Right cardiac atrium (tissue), 5 donors: Measurements from ENCODE around the gene CCDC197. TPM values are rescaled to one million over a fixed set of nuclear protein-coding genes. Genes with fewer than 3 reads are reported as not detected.

ENCODE experiments used
- ATAC-seq, 2 donors: fragments of 200-7000 bp; cut with Tn5 transposase; one replicate each; pipeline versions ENCODE4 v1.8.0 to v1.9.1; 2020; ENCODE audit warnings: moderate library complexity in 2 of 2, mild to moderate bottlenecking in 1 of 2
- DNase-seq, 3 donors: peaks; one replicate each; pipeline ENCODE4 v3.0.0-alpha.2; 2020
- H3K27ac ChIP-seq: one replicate; pipeline ENCODE4 v1.5.1; 2013; ENCODE audit warnings: mild to moderate bottlenecking, low read length, control low read depth, moderate library complexity
- H3K27me3 ChIP-seq: one replicate; pipeline ENCODE4 v1.6.1; 2013; ENCODE audit not compliant: control insufficient read depth, insufficient read depth
- H3K4me1 ChIP-seq: one replicate; pipeline ENCODE4 v1.6.1; 2013; ENCODE audit warnings: low read length; ENCODE audit not compliant: control insufficient read depth, insufficient read depth
- H3K4me3 ChIP-seq: one replicate; pipeline ENCODE4 v1.5.1; 2013; ENCODE audit warnings: low read length, control low read depth
- H3K9me3 ChIP-seq: one replicate; pipeline ENCODE4 v1.6.1; 2013; ENCODE audit warnings: low read length; ENCODE audit not compliant: control insufficient read depth
- WGBS: extraction: QIAGEN DNeasy Blood & Tissue Kit; methylation state at CpG from one replicate; pipeline ENCODE4 v1.1.7; 2013; 5-methylcytosine and 5-hydroxymethylcytosine counted together
- intact Hi-C, 4 donors: fragments of 100-400 bp; cut with DNase I; formaldehyde crosslinking; loops; one replicate each; pipeline versions ENCODE4 v1.11.0 to v1.14.0; 2022 to 2023
- microRNA-seq, 2 donors: library from miRNA; unstranded; fragments of <30 nt; microRNA quantifications; one replicate each; pipeline ENCODE4 v1.2.0, GENCODE V29; 2020 to 2021
- polyA plus RNA-seq: library from polyadenylated mRNA; stranded (reverse); fragments of 200-250 nt; gene quantifications from one replicate; pipeline ENCODE4 v1.2.3, GENCODE V29; 2013
- total RNA-seq, 4 donors: library from RNA; stranded (reverse); fragmentation: NEBNext Ultra II Directional; extraction: Animal tissue kit (Norgen Biotek cat#: 25700); gene quantifications; one replicate each; pipeline ENCODE4 v1.2.1, GENCODE V29; 2021
- donor health status: healthy with polysubstance abuse.
- donor health status: DM: no; HTN: yes; CAD: no.
- donor health status: DM: no; HTN: no; CAD: no.
- donor health status: DM: no; HTN: yes; CAD: no; lungs with severe emphysema.
- donor health status: DM: yes; HTN: yes; CAD: no.

Gene CCDC197
- total and polyA plus RNA-seq, 5 donors: 0.44 to 0.45 TPM; not detected in 3

- no peaks in the 10 kb centered on the region for H3K9me3 ChIP-seq
- no peak for DNase-seq
- no peaks in the 10 kb centered on the region for H3K27me3 ChIP-seq
- H3K4me1 ChIP-seq: no peaks in the 10 kb centered on the region
- no peak overlapping the region for H3K27ac ChIP-seq
- 98% methylated on average over 1 of the region's 1 CpG for WGBS
- no peak for ATAC-seq
- H3K4me3 ChIP-seq: no peak overlapping the region
- intact Hi-C loops: no loop called here
These were observed 57.3 kb downstream of the CCDC197 start for GRCh38 chr14:94054401-94054800.

- Histone ChIP-seq H3K4me3 (no peak overlapping the region), H3K27ac (no peak overlapping the region), H3K27me3 (no peaks in the 10 kb centered on the region), H3K9me3 (no peaks in the 10 kb centered on the region), H3K4me1 (no peaks in the 10 kb centered on the region)
- intact Hi-C loops: no loop called here
- WGBS: 95% methylated on average over 7 of the region's 7 CpGs
- ATAC-seq: no peak
- DNase-seq: no peak
These were observed 57.8 kb downstream of the CCDC197 start for GRCh38 chr14:94054936-94055335.

DNA sequence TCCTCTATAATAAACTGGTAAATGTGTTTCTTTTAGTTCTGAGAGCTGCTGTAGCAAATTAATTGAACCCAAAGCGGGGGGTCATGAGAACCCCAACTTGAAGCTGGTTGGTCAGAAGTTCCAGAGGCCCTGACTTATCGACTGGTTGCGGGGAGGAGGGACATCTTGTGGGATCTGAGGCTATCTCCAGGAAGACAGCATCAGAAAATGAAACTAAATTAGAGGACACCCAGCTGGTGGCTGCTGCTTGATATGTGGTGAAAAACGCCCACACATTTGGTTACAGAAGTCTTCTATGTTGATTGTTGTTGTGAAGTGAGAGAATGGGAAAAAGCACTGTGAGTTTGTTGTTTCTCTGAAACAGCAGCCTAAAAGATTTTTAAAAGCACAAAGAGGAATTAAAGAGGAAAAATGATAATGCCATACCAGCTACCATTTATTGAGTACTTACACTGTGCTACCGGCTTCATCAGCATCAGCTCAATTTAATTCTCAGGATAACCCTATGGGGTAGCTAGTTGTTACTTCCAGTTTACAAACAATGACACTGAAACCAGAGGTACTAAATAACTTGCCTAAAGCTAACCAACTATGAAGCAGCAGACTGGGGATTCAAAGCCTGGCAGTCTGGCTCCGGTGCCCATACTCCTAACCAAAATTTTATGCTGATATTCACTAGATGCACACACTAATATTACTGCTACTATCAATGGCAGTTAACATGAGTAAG, 59.6 kb downstream of the CCDC197 start:
- peaks cover 2% of the 10 kb centered on the region for H3K4me1 ChIP-seq
- 72% methylated on average over 6 of the region's 6 CpGs for WGBS
- H3K27ac ChIP-seq: no peak overlapping the region
- no peaks in the 10 kb centered on the region for H3K27me3 ChIP-seq
- H3K4me3 ChIP-seq: no peak overlapping the region
- DNase-seq (no peak), ATAC-seq (no peak)
- H3K9me3 ChIP-seq: no peaks in the 10 kb centered on the region
- intact Hi-C loops: no loop called here

- H3K27me3 ChIP-seq: no peaks in the 10 kb centered on the region
- no peak for DNase-seq
- no peak for ATAC-seq
- 78% methylated on average over 1 of the region's 1 CpG for WGBS
- H3K9me3 ChIP-seq: no peaks in the 10 kb centered on the region
- H3K4me1 ChIP-seq: peaks cover 5% of the 10 kb centered on the region
- intact Hi-C loops: no loop called here
- no peak overlapping the region for H3K4me3 ChIP-seq
- H3K27ac ChIP-seq: no peak overlapping the region
These were observed 61.1 kb downstream of the CCDC197 start for GRCh38 chr14:94058128-94058673.

Small RNA genes within 50 kb of the gene (microRNA-seq; reads per million reads assigned to microRNA genes)
- gene MIR4506: 0 to 0.42 reads per million in 2 donors

Other genes with a start within 250 kb of the CCDC197 start
- 10 to 100 TPM in 2 of 4 donors, 1 to 10 TPM in 2; 6.1 to 11.7 (median 10.1) TPM for gene PRIMA1, start 208.8 kb upstream of the CCDC197 start, total RNA-seq
- gene PRIMA1, start 208.8 kb upstream of the CCDC197 start, polyA plus RNA-seq: 5.9 TPM
- gene FAM181A, start 70.0 kb upstream of the CCDC197 start, total RNA-seq: not detected
- gene FAM181A, start 70.0 kb upstream of the CCDC197 start, polyA plus RNA-seq: not detected
- gene ASB2, start 20.7 kb upstream of the CCDC197 start, total RNA-seq: 100 to 1,000 TPM; 115 to 141 (median 126) TPM
- gene ASB2, start 20.7 kb upstream of the CCDC197 start, polyA plus RNA-seq: 112 TPM
- under 1 TPM; 0.11 to 0.65 (median 0.39) TPM for gene OTUB2, start 29.0 kb downstream of the CCDC197 start, total RNA-seq
- gene OTUB2, start 29.0 kb downstream of the CCDC197 start, polyA plus RNA-seq: 0.18 TPM
- gene DDX24, start 83.9 kb downstream of the CCDC197 start, total RNA-seq: 100 to 1,000 TPM; 227 to 268 (median 261) TPM
- gene DDX24, start 83.9 kb downstream of the CCDC197 start, polyA plus RNA-seq: 138 TPM
- gene IFI27L1, start 84.0 kb downstream of the CCDC197 start, total RNA-seq: 10 to 100 TPM; 12.7 to 23.1 (median 15.1) TPM
- 37.9 TPM for gene IFI27L1, start 84.0 kb downstream of the CCDC197 start, polyA plus RNA-seq
- gene IFI27, start 113.4 kb downstream of the CCDC197 start, total RNA-seq: 100 to 1,000 TPM in 2 of 4 donors, 10 to 100 TPM in 2; 70.0 to 289 (median 127) TPM
- gene IFI27, start 113.4 kb downstream of the CCDC197 start, polyA plus RNA-seq: 298 TPM
- 10 to 100 TPM; 63.3 to 88.4 (median 65.5) TPM for gene IFI27L2, start 132.3 kb downstream of the CCDC197 start, total RNA-seq
- gene IFI27L2, start 132.3 kb downstream of the CCDC197 start, polyA plus RNA-seq: 104 TPM
- under 1 TPM; 0.41 to 0.74 (median 0.48) TPM for gene PPP4R4, start 177.0 kb downstream of the CCDC197 start, total RNA-seq
- 0.27 TPM for gene PPP4R4, start 177.0 kb downstream of the CCDC197 start, polyA plus RNA-seq